ENCODE data around the gene CNDP1. TPM values are rescaled to one million over a fixed set of nuclear protein-coding genes. Genes with fewer than 3 reads are reported as not detected.
"Not testable (repeated sequence)": the region's sequence is repeated elsewhere in the genome, so short reads cannot be mapped to it uniquely, and the experiment has no call there.

CNDP1 gene
- total RNA-seq, 1 donor: not detected

- no peak for TF ChIP-seq CTCF (IDR thresholded peaks at IDR 0.05; ENCODE audit: insufficient read depth, low read depth, low read length)
- H3K4me3 ChIP-seq (ENCODE audit: low read depth, low read length): peak overlapping the region; percentile 43
- peak; percentile 50 for DNase-seq (ENCODE audit: low read depth)
Measured at GRCh38 chr18:74498712-74499627, 35.3 kb upstream of the CNDP1 start.

- DNase-seq (ENCODE audit: low read depth): peak; percentile 66
- TF ChIP-seq CTCF (IDR thresholded peaks at IDR 0.05; ENCODE audit: insufficient read depth, low read depth, low read length): no peak
- H3K4me3 ChIP-seq (ENCODE audit: low read depth, low read length): peak overlapping the region; percentile 43
Measured at GRCh38 chr18:74499633-74500032, 34.7 kb upstream of the CNDP1 start.

GRCh38 chr18:74500372-74500771 lies 33.9 kb upstream of the CNDP1 start:
- no peak overlapping the region for H3K4me3 ChIP-seq (ENCODE audit: low read depth, low read length)
- TF ChIP-seq CTCF (IDR thresholded peaks at IDR 0.05; ENCODE audit: insufficient read depth, low read depth, low read length): no peak
- DNase-seq (ENCODE audit: low read depth): no peak

GRCh38 chr18:74500774-74501173 lies 33.5 kb upstream of the CNDP1 start:
- H3K4me3 ChIP-seq (ENCODE audit: low read depth, low read length); DNase-seq (ENCODE audit: low read depth): not testable (repeated sequence)

GRCh38 chr18:74501386-74501785 lies 32.9 kb upstream of the CNDP1 start:
- no peak for TF ChIP-seq CTCF (IDR thresholded peaks at IDR 0.05; ENCODE audit: insufficient read depth, low read depth, low read length)
- no peak overlapping the region for H3K4me3 ChIP-seq (ENCODE audit: low read depth, low read length)
- DNase-seq (ENCODE audit: low read depth): no peak

GRCh38 chr18:74503137-74503536 lies 31.2 kb upstream of the CNDP1 start:
- no peak overlapping the region for H3K4me3 ChIP-seq (ENCODE audit: low read depth, low read length)
- DNase-seq (ENCODE audit: low read depth): no peak
- TF ChIP-seq CTCF (IDR thresholded peaks at IDR 0.05; ENCODE audit: insufficient read depth, low read depth, low read length): no peak

GRCh38 chr18:74505776-74506175 lies 28.5 kb upstream of the CNDP1 start:
- no peak for DNase-seq (ENCODE audit: low read depth)
- no peak for TF ChIP-seq CTCF (IDR thresholded peaks at IDR 0.05; ENCODE audit: insufficient read depth, low read depth, low read length)

More at GRCh38 chr18:74505776-74506175, 28.5 kb upstream of the CNDP1 start:
- no peak overlapping the region for H3K4me3 ChIP-seq (ENCODE audit: low read depth, low read length)

Data from fibroblast of villous mesenchyme (primary cell).